A549 (cell line): ENCODE data around the gene LHX4. TPM values are rescaled to one million over a fixed set of nuclear protein-coding genes. Genes with fewer than 3 reads are reported as not detected.

Experiments used
- ATAC-seq, 2 experiments: fragments of 200-7000 bp in 1 of 2; fragments of >200 bp in 1 of 2; cut with Nextera tagmentation in 1 of 2; cut with Tn5 transposase in 1 of 2; 3 replicates each; pipeline versions ENCODE4 v1.8.0 to v1.9.1; 2018 to 2020; ENCODE audit warnings: mild to moderate bottlenecking in 1 of 2, moderate library complexity in 1 of 2
- CTCF ChIA-PET: fragments of 300-600 bp; sonication (Branson Sonifier 250); formaldehyde crosslinking; extraction: SDS; loops from one replicate; lab custom pipeline; 2021; ENCODE audit warnings: antibody characterized with exemption, inconsistent platforms; lab: Yijun Ruan, JAX
- POLR2A ChIA-PET: fragments of 350-600 bp; formaldehyde crosslinking; extraction: SDS; loops from one replicate; lab custom pipeline; 2021; ENCODE audit warnings: antibody characterized with exemption, inconsistent platforms; lab: Yijun Ruan, JAX
- DNase-seq, 2 experiments: peaks; one replicate each; pipeline versions ENCODE4 v3.0.0 to v3.0.0-alpha.2; 2011 to 2016; ENCODE audit warnings: low read depth in 1 of 2, low spot score in 1 of 2
- FAIRE-seq: peaks from 2 replicates; lab custom pipeline; 2011; peaks lifted over from hg19 to GRCh38; lab: Jason Lieb, UNC
- H3K27ac ChIP-seq, 2 experiments: fragments of >200 bp; sonication (Bioruptor Twin); formaldehyde crosslinking; 3 replicates each; pipeline ENCODE4 v1.5.1; 2016 to 2017
- H3K4me1 ChIP-seq: fragments of >200 bp; sonication (Bioruptor Twin); formaldehyde crosslinking; 3 replicates; pipeline ENCODE4 v1.6.1; 2016
- H3K4me2 ChIP-seq: fragments of >200 bp; sonication (Bioruptor Twin); formaldehyde crosslinking; 3 replicates; pipeline ENCODE4 v1.6.1; 2016
- H3K4me3 ChIP-seq: fragments of >200 bp; sonication (Bioruptor Twin); formaldehyde crosslinking; 3 replicates; pipeline ENCODE4 v1.5.1; 2016
- H3K9me3 ChIP-seq: fragments of >200 bp; sonication (Bioruptor Twin); formaldehyde crosslinking; 3 replicates; pipeline ENCODE4 v1.6.1; 2016
- BHLHE40 ChIP-seq: IDR thresholded peaks from 2 replicates; pipeline ENCODE4 v1.6.1; 2012; ENCODE audit warnings: low read depth, low read length, inconsistent platforms
- CEBPB ChIP-seq, 2 experiments: fragments of >200 bp in 1 of 2; sonication (Bioruptor Twin) in 1 of 2; formaldehyde crosslinking in 1 of 2; IDR thresholded peaks; 2 replicates each; pipeline ENCODE4 v1.6.1; 2012 to 2016
- CHD4 ChIP-seq: fragments of 200-600 bp; sonication (generic); IDR thresholded peaks from 2 replicates; pipeline ENCODE4 v1.6.1; 2016; ENCODE audit warnings: antibody characterized with exemption, mild to moderate bottlenecking, borderline replicate concordance
- EHMT2 ChIP-seq: fragments of 200-600 bp; sonication (generic); IDR thresholded peaks from 2 replicates; pipeline ENCODE4 v1.6.1; 2016; ENCODE audit warnings: antibody characterized with exemption, low read depth, mild to moderate bottlenecking, moderate library complexity
- ELK1 ChIP-seq: fragments of 150-350 bp; IDR thresholded peaks from 2 replicates; pipeline ENCODE4 v1.6.1; 2014; ENCODE audit warnings: low read depth, mild to moderate bottlenecking, low read length
- ESRRA ChIP-seq: fragments of 150-350 bp; IDR thresholded peaks from 2 replicates; pipeline ENCODE4 v1.6.1; 2014; ENCODE audit warnings: mild to moderate bottlenecking, low read length, borderline replicate concordance
- FOSB ChIP-seq: fragments of 250-450 bp; sonication (Bioruptor Pico); IDR thresholded peaks from 2 replicates; pipeline ENCODE4 v1.5.0; 2020; ENCODE audit warnings: mild to moderate bottlenecking, moderate library complexity
- FOSL2 ChIP-seq, 2 experiments: fragments of 450-650 bp in 1 of 2; fragments of >200 bp in 1 of 2; sonication (Bioruptor Twin) in 1 of 2; formaldehyde crosslinking; IDR thresholded peaks; 2 replicates each; pipeline versions ENCODE4 v1.5.0 to v1.6.1; 2016 to 2020; ENCODE audit warnings: mild to moderate bottlenecking in 1 of 2, moderate library complexity in 1 of 2
- HDAC2 ChIP-seq: fragments of 200-600 bp; sonication (generic); IDR thresholded peaks from 2 replicates; pipeline ENCODE4 v1.6.1; 2016
- HOXB5 ChIP-seq: fragments of 250-450 bp; sonication (Bioruptor Pico); IDR thresholded peaks from 2 replicates; pipeline ENCODE4 v1.5.0; 2020; ENCODE audit warnings: mild to moderate bottlenecking, moderate library complexity
- JUN ChIP-seq, 2 experiments: fragments of >200 bp; sonication (Bioruptor Twin); formaldehyde crosslinking; IDR thresholded peaks; 2 replicates in 1 of 2; 3 replicates in 1 of 2; pipeline ENCODE4 v1.6.1; 2016 to 2017
- KDM1A ChIP-seq: fragments of 200-600 bp; sonication (generic); IDR thresholded peaks from 2 replicates; pipeline ENCODE4 v1.6.1; 2016; ENCODE audit warnings: low read depth, mild to moderate bottlenecking
- MAZ ChIP-seq: fragments of 150-350 bp; IDR thresholded peaks from 2 replicates; pipeline ENCODE4 v1.6.1; 2014; ENCODE audit warnings: antibody characterized with exemption, low read depth, low read length, borderline replicate concordance
- PBX3 ChIP-seq: IDR thresholded peaks from 2 replicates; pipeline ENCODE4 v1.6.1; 2012
- POLR2A ChIP-seq: IDR thresholded peaks from 2 replicates; pipeline ENCODE4 v1.6.1; 2012; ENCODE audit warnings: mild to moderate bottlenecking, low read length
- POLR2AphosphoS2 ChIP-seq: conservative IDR thresholded peaks from 2 replicates; pipeline ENCODE4 v1.6.1; 2012; ENCODE audit warnings: low read length, improper control_type of control experiment, inconsistent platforms
- RAD21 ChIP-seq, 2 experiments: fragments of >200 bp in 1 of 2; sonication (Bioruptor Twin) in 1 of 2; formaldehyde crosslinking in 1 of 2; IDR thresholded peaks in 1 of 2; conservative IDR thresholded peaks in 1 of 2; 2 replicates in 1 of 2; 3 replicates in 1 of 2; pipeline ENCODE4 v1.6.1; 2012 to 2018; ENCODE audit warnings: inconsistent platforms in 1 of 2
- RCOR1 ChIP-seq: fragments of 150-350 bp; IDR thresholded peaks from 2 replicates; pipeline ENCODE4 v1.6.1; 2014; ENCODE audit warnings: antibody characterized with exemption, low read length, low read depth
- REST ChIP-seq: fragments of 200-600 bp; sonication (generic); IDR thresholded peaks from 2 replicates; pipeline ENCODE4 v1.6.1; 2016; ENCODE audit warnings: antibody characterized with exemption, mild to moderate bottlenecking, moderate library complexity
- RFX5 ChIP-seq: fragments of 450-650 bp; IDR thresholded peaks from 2 replicates; pipeline ENCODE4 v1.7.1; 2014; ENCODE audit warnings: antibody characterized with exemption, mild to moderate bottlenecking, moderate library complexity
- SMC3 ChIP-seq: fragments of >200 bp; sonication (Bioruptor Twin); formaldehyde crosslinking; IDR thresholded peaks from 3 replicates; pipeline ENCODE4 v1.6.1; 2018; ENCODE audit warnings: inconsistent platforms
- SREBF2 ChIP-seq: fragments of 450-650 bp; IDR thresholded peaks from 2 replicates; pipeline ENCODE4 v1.6.1; 2014; ENCODE audit warnings: mild to moderate bottlenecking, moderate library complexity
- ZFP36 ChIP-seq: fragments of 450-650 bp; IDR thresholded peaks from 2 replicates; pipeline ENCODE4 v1.6.1; 2014; ENCODE audit warnings: borderline replicate concordance; ENCODE audit not compliant: partially characterized antibody
- ZNF302 ChIP-seq: fragments of 250-450 bp; sonication (Bioruptor Pico); IDR thresholded peaks from 2 replicates; pipeline ENCODE4 v1.9.0; 2021; ENCODE audit warnings: inconsistent platforms, mild to moderate bottlenecking, moderate library complexity
- WGBS: methylation state at CpG from one replicate; pipeline ENCODE4 v1.1.6; 2017; ENCODE audit errors: missing lambda C conversion rate; 5-methylcytosine and 5-hydroxymethylcytosine counted together
- polyA plus RNA-seq, 4 experiments: library from polyadenylated mRNA; depleted of rRNA in 3 of 4; stranded (reverse); fragments of >200 nt; fragmentation: RNase III in 1 of 4; extraction: RNeasy Plus Mini Kit Qiagen cat#74134 plus additional on column Dnase treatment in 1 of 4; gene quantifications; 2 replicates in 3 of 4; 3 replicates in 1 of 4; pipeline ENCODE4 v1.2.3, GENCODE V29; 2011 to 2017
- TF ChIP-seq, protein P1 (sequence below): IDR thresholded peaks from 2 replicates; pipeline ENCODE4 v1.6.1; 2012
- TF ChIP-seq, protein P2 (sequence below): fragments of 250-450 bp; sonication (Bioruptor Pico); IDR thresholded peaks from 2 replicates; pipeline ENCODE4 v1.5.0; 2020; ENCODE audit warnings: low read depth, mild to moderate bottlenecking, moderate library complexity
- TF ChIP-seq, protein P3 (sequence below): fragments of >200 bp; sonication (Bioruptor Twin); formaldehyde crosslinking; IDR thresholded peaks from 2 replicates; pipeline ENCODE4 v1.6.1; 2016

Gene LHX4
- polyA plus RNA-seq, 2 of the 4 experiments (the other 2 are of a cell fraction), result 0.62 to 0.80 TPM

GRCh38 chr1:180208264-180208663, 21.8 kb upstream of the LHX4 start:
- H3K4me1 ChIP-seq, result no peaks in the 10 kb centered on the region
- CTCF ChIA-PET, result interaction anchor here (1.3 to 2.3 kb wide), 3 partner anchors 11 to 20 kb away, joined by 5 to 15 read pairs (median 6); no protein-coding TSS in a partner anchor
- H3K4me2 ChIP-seq, result no peak overlapping the region
- TF ChIP-seq SMC3 (no peak), POLR2AphosphoS2 (no peak), FOSB (CRISPR knock-in tag) (no peak), PBX3 (no peak), SREBF2 (no peak), CEBPB (IDR thresholded peaks at IDR 0.05) (no peak), FOSL2 (IDR thresholded peaks at IDR 0.05) (no peak), FOSL2 (CRISPR knock-in tag; IDR thresholded peaks at IDR 0.05) (no peak), ELK1 (no peak)
- TF ChIP-seq, protein P1, sequence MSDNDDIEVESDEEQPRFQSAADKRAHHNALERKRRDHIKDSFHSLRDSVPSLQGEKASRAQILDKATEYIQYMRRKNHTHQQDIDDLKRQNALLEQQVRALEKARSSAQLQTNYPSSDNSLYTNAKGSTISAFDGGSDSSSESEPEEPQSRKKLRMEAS, result no peak
- TF ChIP-seq, protein P2, sequence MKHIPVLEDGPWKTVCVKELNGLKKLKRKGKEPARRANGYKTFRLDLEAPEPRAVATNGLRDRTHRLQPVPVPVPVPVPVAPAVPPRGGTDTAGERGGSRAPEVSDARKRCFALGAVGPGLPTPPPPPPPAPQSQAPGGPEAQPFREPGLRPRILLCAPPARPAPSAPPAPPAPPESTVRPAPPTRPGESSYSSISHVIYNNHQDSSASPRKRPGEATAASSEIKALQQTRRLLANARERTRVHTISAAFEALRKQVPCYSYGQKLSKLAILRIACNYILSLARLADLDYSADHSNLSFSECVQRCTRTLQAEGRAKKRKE (CRISPR knock-in tag), result no peak
- POLR2A ChIA-PET, result no interaction called here
- FAIRE-seq (no peak), ATAC-seq (no peak), DNase-seq (no peak)
- no peak overlapping the region for H3K4me3 ChIP-seq
- no peaks in the 10 kb centered on the region for H3K9me3 ChIP-seq
- 80% methylated on average over 4 of the region's 4 CpGs for WGBS
- H3K27ac ChIP-seq, result no peak overlapping the region

DNA sequence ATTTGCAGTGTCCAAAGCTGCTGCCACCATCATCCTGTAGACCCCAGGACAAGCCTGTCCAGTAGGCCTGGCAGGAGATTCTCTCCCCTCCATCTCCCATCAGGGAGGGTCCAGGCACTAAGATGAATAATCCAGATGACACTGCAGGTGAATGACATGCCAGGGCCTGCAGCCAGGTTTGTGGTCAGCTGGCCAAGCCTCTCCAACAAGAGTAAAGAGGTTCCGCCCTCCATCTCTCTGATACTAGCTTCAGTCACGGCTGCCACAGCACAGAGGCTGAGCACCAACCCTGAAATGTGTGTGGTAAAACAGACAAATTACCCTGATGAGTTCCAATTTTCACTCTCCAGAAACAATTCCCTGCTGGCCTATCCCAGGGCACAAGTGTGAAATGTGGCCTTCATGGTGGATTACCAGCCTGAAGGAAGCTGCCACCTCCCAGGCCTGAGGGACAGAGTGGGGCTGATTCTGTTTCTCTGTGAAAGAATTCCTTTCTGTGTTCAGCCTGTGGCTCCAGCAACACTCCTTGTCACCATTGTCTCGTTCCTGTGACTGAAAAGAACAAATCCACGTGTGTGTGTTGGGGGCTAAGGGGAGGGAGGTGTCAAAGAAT, 19.9 kb upstream of the LHX4 start:
- no peak for ATAC-seq
- H3K27ac ChIP-seq, result no peak overlapping the region
- no peak overlapping the region for H3K4me3 ChIP-seq
- no peak for FAIRE-seq
- POLR2A ChIA-PET, result no interaction called here
- no peak overlapping the region for H3K4me2 ChIP-seq
- 84% methylated on average over 4 of the region's 4 CpGs for WGBS
- CTCF ChIA-PET, result interaction anchor here (0.7 to 1.5 kb wide), 5 partner anchors 10 to 342 kb away, joined by 3 to 4 read pairs (median 4); no protein-coding TSS in a partner anchor
- no peak for DNase-seq
- H3K4me1 ChIP-seq, result no peaks in the 10 kb centered on the region
- H3K9me3 ChIP-seq, result no peaks in the 10 kb centered on the region
- TF ChIP-seq RAD21 (conservative IDR thresholded peaks at IDR 0.05 in 1 of 2, IDR thresholded peaks at IDR 0.05 in 1 of 2) (no peak), HDAC2 (no peak), BHLHE40 (no peak), ESRRA (no peak), JUN (IDR thresholded peaks at IDR 0.05) (no peak), ZNF302 (CRISPR knock-in tag) (no peak)

- POLR2A ChIA-PET, result no interaction called here
- peak in 1 of 2 experiments; percentile 11; a peak in 1 of 6 replicates for ATAC-seq
- TF ChIP-seq CHD4 (no peak), REST (no peak), EHMT2 (no peak), MAZ (no peak), POLR2A (no peak), RCOR1 (no peak), HOXB5 (no peak), ZFP36 (no peak), SREBF2 (no peak), RFX5 (no peak), FOSB (CRISPR knock-in tag) (no peak), KDM1A (no peak)
- TF ChIP-seq, protein P3, sequence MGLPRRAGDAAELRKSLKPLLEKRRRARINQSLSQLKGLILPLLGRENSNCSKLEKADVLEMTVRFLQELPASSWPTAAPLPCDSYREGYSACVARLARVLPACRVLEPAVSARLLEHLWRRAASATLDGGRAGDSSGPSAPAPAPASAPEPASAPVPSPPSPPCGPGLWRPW, result no peak
Measured at GRCh38 chr1:180211156-180211859, 18.8 kb upstream of the LHX4 start.

More at GRCh38 chr1:180211156-180211859, 18.8 kb upstream of the LHX4 start:
- Histone ChIP-seq H3K27ac (no peak overlapping the region), H3K4me2 (no peak overlapping the region), H3K4me1 (no peaks in the 10 kb centered on the region), H3K4me3 (no peak overlapping the region), H3K9me3 (no peaks in the 10 kb centered on the region)
- FAIRE-seq, result no peak
- no peak for DNase-seq
- CTCF ChIA-PET, result interaction anchor here (1.3 to 1.5 kb wide), 2 partner anchors 23 to 343 kb away, joined by 4 read pairs; no protein-coding TSS in a partner anchor
- WGBS, result 78% methylated on average over 11 of the region's 12 CpGs
